Caco-2 (cell line): Measurements from ENCODE around the gene BZW2. TPM values are rescaled to one million over a fixed set of nuclear protein-coding genes. Genes with fewer than 3 reads are reported as not detected.

ENCODE experiments used
- BruUV-seq: library from RNA; stranded (reverse); fragments of 400-500 nt; replicated peaks from 2 replicates; lab custom pipeline; 2021; lab: Mats Ljungman, UMichigan
- CTCF ChIA-PET: fragments of 300-600 bp; sonication (Branson Sonifier 250); formaldehyde crosslinking; loops from one replicate; lab custom pipeline; 2022; ENCODE audit warnings: antibody characterized with exemption; lab: Charles Lee
- POLR2A ChIA-PET: fragments of 300-600 bp; sonication (Branson Sonifier 250); formaldehyde crosslinking; loops from one replicate; lab custom pipeline; 2022; ENCODE audit warnings: antibody characterized with exemption; lab: Charles Lee
- DNase-seq, 2 experiments: peaks; one replicate each; pipeline versions ENCODE4 v3.0.0 to v3.0.0-alpha.2; 2020 to 2022
- H3K27me3 ChIP-seq: replicated peaks from 2 replicates; pipeline ENCODE4 v1.6.0; 2011; ENCODE audit warnings: low read length; ENCODE audit not compliant: control insufficient read depth, insufficient read depth
- H3K36me3 ChIP-seq: 2 replicates; pipeline ENCODE4 v1.5.1; 2011; ENCODE audit warnings: low read length; ENCODE audit not compliant: control insufficient read depth, insufficient read depth
- H3K4me1 ChIP-seq: fragments of 250-450 bp; sonication (Bioruptor Pico); 2 replicates; pipeline ENCODE4 v1.5.1; 2020; ENCODE audit warnings: mild to moderate bottlenecking
- H3K4me3 ChIP-seq: 2 replicates; pipeline ENCODE4 v1.5.1; 2011; ENCODE audit warnings: low read depth, mild to moderate bottlenecking, control low read depth, low read length
- H3K9me3 ChIP-seq: fragments of 250-450 bp; sonication (Bioruptor Pico); 2 replicates; pipeline ENCODE4 v1.5.1; 2020; ENCODE audit warnings: mild to moderate bottlenecking, moderate library complexity
- H3K27ac Mint-ChIP-seq: one replicate; pipeline ENCODE4 v1.8.0; 2022; ENCODE audit warnings: mixed read lengths; ENCODE audit not compliant: unreplicated experiment
- H3K27me3 Mint-ChIP-seq: one replicate; pipeline ENCODE4 v1.8.0; 2022; ENCODE audit warnings: mixed read lengths; ENCODE audit not compliant: insufficient read depth, unreplicated experiment
- H3K36me3 Mint-ChIP-seq: one replicate; pipeline ENCODE4 v1.8.0; 2022; ENCODE audit warnings: mild to moderate bottlenecking, mixed read lengths; ENCODE audit not compliant: insufficient read depth, unreplicated experiment
- H3K4me1 Mint-ChIP-seq: one replicate; pipeline ENCODE4 v1.8.0; 2022; ENCODE audit warnings: low read depth, mixed read lengths; ENCODE audit not compliant: unreplicated experiment
- H3K4me3 Mint-ChIP-seq: one replicate; pipeline ENCODE4 v1.8.0; 2022; ENCODE audit warnings: mild to moderate bottlenecking, moderate library complexity, mixed read lengths; ENCODE audit not compliant: unreplicated experiment
- H3K9me3 Mint-ChIP-seq: one replicate; pipeline ENCODE4 v1.8.0; 2022; ENCODE audit warnings: mixed read lengths; ENCODE audit not compliant: unreplicated experiment
- intact Hi-C: fragments of 100-400 bp; cut with micrococcal nuclease; formaldehyde crosslinking; loops from one replicate; pipeline ENCODE4 v1.10.0; 2022; ENCODE audit not compliant: unreplicated experiment
- total RNA-seq: library from RNA; stranded (reverse); gene quantifications from 2 replicates; pipeline ENCODE4 v1.2.3, GENCODE V29; 2022
- TF ChIP-seq, protein P1 (sequence below), 2 experiments: fragments of 200-600 bp in 1 of 2; IDR thresholded peaks; 1 replicate in 1 of 2; 2 replicates in 1 of 2; pipeline versions ENCODE4 v1.5.1 to v1.8.0; 2011 to 2022; ENCODE audit warnings: antibody characterized with exemption in 1 of 2, control low read depth in 1 of 2, inconsistent platforms in 1 of 2, low read depth in 1 of 2, low read length in 1 of 2, mild to moderate bottlenecking in 1 of 2, moderate library complexity in 1 of 2; ENCODE audit not compliant: insufficient read depth in 1 of 2, severe bottlenecking in 1 of 2, unreplicated experiment in 1 of 2

BZW2 gene
- total RNA-seq, 1 experiment from 2014 or later: 148 TPM

DNA sequence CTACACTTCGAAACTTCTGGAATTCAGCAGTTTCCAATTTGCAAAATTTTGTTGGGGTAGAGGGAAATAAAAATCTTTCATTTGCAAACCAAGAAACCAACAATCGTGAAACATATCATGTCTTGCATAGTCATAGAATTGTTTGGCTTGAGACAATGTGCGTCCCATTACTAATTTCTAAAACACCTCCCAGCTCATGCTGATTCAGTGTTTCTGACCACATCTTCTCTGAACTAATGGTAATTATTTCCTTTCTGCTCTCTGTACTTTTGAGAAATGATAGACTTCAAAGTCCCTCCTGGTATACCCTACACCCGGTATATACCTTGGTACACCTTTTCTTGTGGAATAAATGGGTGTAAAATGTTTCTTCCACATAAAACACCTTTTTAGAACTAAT is 65.7 kb downstream of the BZW2 start:
- CTCF ChIA-PET: no interaction called here

DNA sequence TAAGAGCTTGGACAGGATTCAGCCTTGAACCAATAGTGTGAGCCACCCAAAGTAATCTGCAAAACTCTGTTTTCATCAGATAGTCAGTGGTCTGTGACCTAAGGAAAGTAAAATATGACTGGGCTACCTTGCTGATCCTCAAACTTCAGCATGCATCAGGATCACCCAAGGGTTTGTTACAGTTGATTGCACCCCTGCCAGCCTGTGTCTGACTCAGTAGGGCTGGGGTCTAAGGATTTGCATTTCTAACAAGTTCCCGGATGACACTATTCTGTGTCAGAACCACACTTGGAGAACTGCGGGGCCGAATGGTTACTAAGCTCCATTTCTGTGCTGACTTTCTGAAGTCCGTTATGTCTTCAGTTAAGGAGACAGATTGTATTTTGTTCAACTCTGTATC is 66.9 kb downstream of the BZW2 start:
- ChIA-PET CTCF (interaction anchor here (0.5 kb wide), 1 partner anchor 270 kb away, joined by 4 read pairs; no protein-coding TSS in a partner anchor), POLR2A (interaction anchor here (0.7 kb wide), 1 partner anchor 9 kb away, joined by 8 read pairs; no protein-coding TSS in a partner anchor)
- no peak for DNase-seq
- Mint-ChIP-seq H3K27me3 (no peaks in the 10 kb centered on the region), H3K27ac (no peak overlapping the region), H3K9me3 (no peaks in the 10 kb centered on the region), H3K4me1 (peaks cover 13% of the 10 kb centered on the region), H3K36me3 (peaks cover 17% of the 10 kb centered on the region), H3K4me3 (no peak overlapping the region)
- TF ChIP-seq, protein P1, sequence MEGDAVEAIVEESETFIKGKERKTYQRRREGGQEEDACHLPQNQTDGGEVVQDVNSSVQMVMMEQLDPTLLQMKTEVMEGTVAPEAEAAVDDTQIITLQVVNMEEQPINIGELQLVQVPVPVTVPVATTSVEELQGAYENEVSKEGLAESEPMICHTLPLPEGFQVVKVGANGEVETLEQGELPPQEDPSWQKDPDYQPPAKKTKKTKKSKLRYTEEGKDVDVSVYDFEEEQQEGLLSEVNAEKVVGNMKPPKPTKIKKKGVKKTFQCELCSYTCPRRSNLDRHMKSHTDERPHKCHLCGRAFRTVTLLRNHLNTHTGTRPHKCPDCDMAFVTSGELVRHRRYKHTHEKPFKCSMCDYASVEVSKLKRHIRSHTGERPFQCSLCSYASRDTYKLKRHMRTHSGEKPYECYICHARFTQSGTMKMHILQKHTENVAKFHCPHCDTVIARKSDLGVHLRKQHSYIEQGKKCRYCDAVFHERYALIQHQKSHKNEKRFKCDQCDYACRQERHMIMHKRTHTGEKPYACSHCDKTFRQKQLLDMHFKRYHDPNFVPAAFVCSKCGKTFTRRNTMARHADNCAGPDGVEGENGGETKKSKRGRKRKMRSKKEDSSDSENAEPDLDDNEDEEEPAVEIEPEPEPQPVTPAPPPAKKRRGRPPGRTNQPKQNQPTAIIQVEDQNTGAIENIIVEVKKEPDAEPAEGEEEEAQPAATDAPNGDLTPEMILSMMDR (IDR thresholded peaks at IDR 0.05; ENCODE audit: insufficient read depth in 1 of 2, low read depth in 1 of 2, low read length in 1 of 2, severe bottlenecking in 1 of 2, unreplicated experiment in 1 of 2): no peak
- H3K36me3 ChIP-seq: no peaks in the 10 kb centered on the region
- intact Hi-C loops: no loop called here
- H3K27me3 ChIP-seq: no peaks in the 10 kb centered on the region
- no peaks in the 10 kb centered on the region for H3K9me3 ChIP-seq
- H3K4me1 ChIP-seq: peaks cover 3% of the 10 kb centered on the region
- BruUV-seq: no TSS peak
- H3K4me3 ChIP-seq: no peak overlapping the region

More for the DNA sequence above, 65.7 kb downstream of the BZW2 start:
- H3K36me3 Mint-ChIP-seq: peaks cover 23% of the 10 kb centered on the region
- Histone ChIP-seq H3K4me3 (no peak overlapping the region), H3K4me1 (no peaks in the 10 kb centered on the region; the same call in 1 of the 2 replicates), H3K9me3 (no peaks in the 10 kb centered on the region), H3K36me3 (no peaks in the 10 kb centered on the region), H3K27me3 (no peaks in the 10 kb centered on the region)
- POLR2A ChIA-PET: no interaction called here
- no peak overlapping the region for H3K27ac Mint-ChIP-seq
- no peaks in the 10 kb centered on the region for H3K9me3 Mint-ChIP-seq
- TF ChIP-seq, protein P1 (IDR thresholded peaks at IDR 0.05; ENCODE audit: insufficient read depth in 1 of 2, low read depth in 1 of 2, low read length in 1 of 2, severe bottlenecking in 1 of 2, unreplicated experiment in 1 of 2): no peak
- DNase-seq: no peak
- H3K27me3 Mint-ChIP-seq: no peaks in the 10 kb centered on the region
- BruUV-seq: no TSS peak
- peaks cover 6% of the 10 kb centered on the region for H3K4me1 Mint-ChIP-seq
- H3K4me3 Mint-ChIP-seq: no peak overlapping the region
- intact Hi-C loops: no loop called here

DNA sequence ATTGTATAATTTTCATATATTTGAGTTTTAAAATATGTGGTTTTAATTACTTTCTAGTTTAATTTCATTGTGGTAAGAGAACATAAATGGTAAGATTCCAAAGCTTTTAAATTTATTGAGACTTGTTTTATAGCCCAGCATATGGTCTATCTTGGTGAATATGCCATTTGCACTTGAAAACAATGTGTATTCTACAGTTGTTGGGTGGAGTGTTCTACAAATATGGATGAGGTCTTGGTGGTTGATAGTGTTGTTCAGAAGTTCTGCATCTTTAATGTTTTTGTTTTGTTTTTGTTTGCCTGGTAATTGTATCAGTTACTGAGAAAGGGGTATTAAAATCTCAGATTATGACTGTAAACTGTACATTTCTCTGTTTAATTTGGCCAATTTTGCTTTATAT is 69.9 kb downstream of the BZW2 start:
- POLR2A ChIA-PET: interaction anchor here (0.6 kb wide), 1 partner anchor 31 kb away, joined by 4 read pairs; no protein-coding TSS in a partner anchor
- BruUV-seq: no TSS peak
- TF ChIP-seq, protein P1 (IDR thresholded peaks at IDR 0.05; ENCODE audit: insufficient read depth in 1 of 2, low read depth in 1 of 2, low read length in 1 of 2, severe bottlenecking in 1 of 2, unreplicated experiment in 1 of 2): no peak
- Mint-ChIP-seq H3K27me3 (no peaks in the 10 kb centered on the region), H3K4me1 (peaks cover 32% of the 10 kb centered on the region), H3K36me3 (peaks cover 9% of the 10 kb centered on the region), H3K4me3 (no peak overlapping the region), H3K9me3 (no peaks in the 10 kb centered on the region), H3K27ac (no peak overlapping the region)
- no peaks in the 10 kb centered on the region for H3K27me3 ChIP-seq
- intact Hi-C loops: no loop called here
- no peak overlapping the region for H3K4me3 ChIP-seq
- peaks cover 24% of the 10 kb centered on the region for H3K4me1 ChIP-seq
- no peak for DNase-seq
- H3K9me3 ChIP-seq: no peaks in the 10 kb centered on the region
- H3K36me3 ChIP-seq: no peaks in the 10 kb centered on the region
- CTCF ChIA-PET: no interaction called here
